ENCODE results near the gene CALD1. TPM values are rescaled to one million over a fixed set of nuclear protein-coding genes. Genes with fewer than 3 reads are reported as not detected.

The CALD1 gene
- total RNA-seq, 1 experiment from 2014 or later, result 107 TPM

- Histone ChIP-seq H3K23me2 (ENCODE audit: insufficient read length, low read depth, low read length, poor library complexity, severe bottlenecking) (no peaks in the 10 kb centered on the region), H3K4me1 (ENCODE audit: insufficient read depth, low read length) (no peaks in the 10 kb centered on the region), H3T11ph (ENCODE audit: low read length) (no peak overlapping the region), H2BK5ac (ENCODE audit: insufficient read length, low read length) (no peak overlapping the region), H3K14ac (ENCODE audit: insufficient read depth, low read length) (no peak overlapping the region), H4K91ac (ENCODE audit: insufficient read length, low read depth, low read length) (no peak overlapping the region), H2BK120ac (ENCODE audit: low read depth, low read length, poor library complexity, severe bottlenecking) (no peak overlapping the region), H2AK5ac (ENCODE audit: insufficient read length, low read length) (no peak overlapping the region), H3K79me1 (ENCODE audit: insufficient read depth, low read depth, low read length, poor library complexity, severe bottlenecking) (no peaks in the 10 kb centered on the region), H2BK20ac (ENCODE audit: low read depth, low read length, poor library complexity, severe bottlenecking) (no peak overlapping the region), H3K9me3 (ENCODE audit: control insufficient read depth, low read depth, low read length) (no peaks in the 10 kb centered on the region), H3K79me2 (ENCODE audit: insufficient read depth, low read length) (no peaks in the 10 kb centered on the region), H3K23ac (ENCODE audit: insufficient read length, low read depth, low read length) (no peak overlapping the region), H3K4me2 (ENCODE audit: insufficient read depth, insufficient read length, low read length) (no peak overlapping the region), H3K56ac (ENCODE audit: insufficient read length, low read depth, low read length) (no peak overlapping the region), H3K4ac (ENCODE audit: low read depth, low read length) (no peak overlapping the region), H3K27me3 (ENCODE audit: insufficient read depth, low read length) (no peaks in the 10 kb centered on the region), H2BK12ac (ENCODE audit: insufficient read length, low read depth, low read length) (no peak overlapping the region), H3K27ac (ENCODE audit: insufficient read length, low read depth, low read length) (no peak overlapping the region), H4K5ac (ENCODE audit: insufficient read length, low read depth, low read length) (no peak overlapping the region), H2BK15ac (ENCODE audit: low read depth, low read length) (no peak overlapping the region), H3K9ac (ENCODE audit: extremely low read depth, insufficient read length, low read length) (no peak overlapping the region), H3K18ac (ENCODE audit: insufficient read length, low read depth, low read length) (no peak overlapping the region), H4K20me1 (ENCODE audit: control insufficient read depth, insufficient read depth, insufficient read length) (no peaks in the 10 kb centered on the region), H4K8ac (replicated peaks; ENCODE audit: insufficient read length, low read depth, low read length) (no peak overlapping the region), H2AFZ (ENCODE audit: low read length) (no peak overlapping the region)
- H3K4me3 Mint-ChIP-seq, result no peak overlapping the region
- H3K36me3 Mint-ChIP-seq (ENCODE audit: insufficient read depth in 1 of 3, low read depth in 3 of 3), result no peaks in the 10 kb centered on the region
- no peaks in the 10 kb centered on the region for H3K4me1 Mint-ChIP-seq
- no CpG with 5 or more reads among the region's 3 CpGs for WGBS (ENCODE audit: extremely low coverage, insufficient read length, low lambda C conversion rate)
- H3K9me3 Mint-ChIP-seq, result no peaks in the 10 kb centered on the region; a peak in 1 of 5 replicates
- no peak overlapping the region for H3K27ac Mint-ChIP-seq
- no peaks in the 10 kb centered on the region for H3K27me3 Mint-ChIP-seq (ENCODE audit: low read depth)
- TF ChIP-seq CTCF (conservative IDR thresholded peaks at IDR 0.05), result no peak
- no peak for DNase-seq
Measured at GRCh38 chr7:134757938-134758337, 21.5 kb upstream of the CALD1 start.

Measured in H9 (cell line).